ENCODE data around the gene ADD1.

- TF ChIP-seq EZH2phosphoT487 (IDR thresholded peaks at IDR 0.05; ENCODE audit: borderline replicate concordance, low read length) (no peak), CTCF (IDR thresholded peaks at IDR 0.05; ENCODE audit: low read depth, low read length, poor library complexity, severe bottlenecking) (no peak)
These were observed 110.9 kb downstream of the ADD1 start for GRCh38 chr4:2954358-2955185.

Measured in DOHH2 (cell line).